Prostate gland (tissue), 2 donors: Measurements from ENCODE around the gene STARD5. TPM values are rescaled to one million over a fixed set of nuclear protein-coding genes. Genes with fewer than 3 reads are reported as not detected.
A peak's percentile ranks its signal among the peaks of the same experiment; 100 is the strongest.

ENCODE experiments used
- DNase-seq: peaks from one replicate; pipeline ENCODE4 v3.0.0-alpha.2; 2019; ENCODE audit warnings: low spot score
- H3K27ac ChIP-seq, 2 donors: fragments of 200-600 bp; sonication (generic); 2 replicates each; pipeline ENCODE4 v1.5.1; 2017 to 2019
- H3K27me3 ChIP-seq: fragments of 200-600 bp; sonication (generic); replicated peaks from 2 replicates; pipeline ENCODE4 v1.5.1; 2019; ENCODE audit not compliant: insufficient read depth
- H3K36me3 ChIP-seq, 2 donors: fragments of 200-600 bp; sonication (generic); 1 replicate in 1 of 2; 2 replicates in 1 of 2; pipeline versions ENCODE4 v1.5.1 to v1.8.1; 2017 to 2019
- H3K4me1 ChIP-seq: fragments of 200-600 bp; sonication (generic); replicated peaks from 2 replicates; pipeline ENCODE4 v1.5.1; 2019
- H3K4me3 ChIP-seq, 2 donors: fragments of 200-600 bp; sonication (generic); 2 replicates each; pipeline ENCODE4 v1.5.1; 2017 to 2019
- H3K9me3 ChIP-seq: fragments of 200-600 bp; sonication (generic); 2 replicates; pipeline ENCODE4 v1.5.1; 2017
- CTCF ChIP-seq, 4 experiments: fragments of 200-600 bp in 2 of 4; fragments of 450-650 bp in 2 of 4; sonication (generic) in 2 of 4; IDR thresholded peaks; 1 replicate in 3 of 4; 2 replicates in 1 of 4; pipeline ENCODE4 v1.5.1; 2016 to 2019; ENCODE audit warnings: antibody characterized with exemption in 4 of 4, mild to moderate bottlenecking in 2 of 4, moderate library complexity in 2 of 4
- POLR2A ChIP-seq: fragments of 450-650 bp; IDR thresholded peaks from one replicate; pipeline ENCODE4 v1.6.1; 2016; ENCODE audit warnings: antibody characterized with exemption, mild to moderate bottlenecking
- POLR2AphosphoS5 ChIP-seq: sonication (generic); formaldehyde crosslinking; IDR thresholded peaks from one replicate; pipeline ENCODE4 v1.6.1; 2017; ENCODE audit warnings: antibody characterized with exemption
- WGBS: methylation state at CpG from one replicate; pipeline ENCODE4 v1.1.5; 2018; 5-methylcytosine and 5-hydroxymethylcytosine counted together
- intact Hi-C: fragments of 100-400 bp; cut with DNase I; formaldehyde crosslinking; loops from one replicate; pipeline ENCODE4 v1.14.2; 2022
- total RNA-seq, 2 donors: library from RNA; depleted of rRNA; stranded (reverse); fragments of >200 nt; gene quantifications; one replicate each; pipeline ENCODE4 v1.1.0, GENCODE V29; 2016

STARD5 gene
- total RNA-seq, 2 donors from 2014 or later = 19.6 to 23.2 TPM

- peaks cover 3% of the 10 kb centered on the region for H3K4me1 ChIP-seq
- DNase-seq = peak; percentile 2
- no peaks in the 10 kb centered on the region for H3K36me3 ChIP-seq
- TF ChIP-seq POLR2AphosphoS5 (no peak), POLR2A (no peak), CTCF (IDR thresholded peaks at IDR 0.05) (no peak)
- WGBS = 90% methylated on average over 12 of the region's 12 CpGs
- H3K4me3 ChIP-seq = no peak overlapping the region
- H3K27ac ChIP-seq = no peak overlapping the region
- no peaks in the 10 kb centered on the region for H3K9me3 ChIP-seq
- no peaks in the 10 kb centered on the region for H3K27me3 ChIP-seq
- intact Hi-C loops = loop anchor here (10.0 kb wide), 1 partner anchor 63 kb away; no protein-coding TSS in a partner anchor
These were observed 51.9 kb downstream of the STARD5 start for GRCh38 chr15:81271761-81272644.

GRCh38 chr15:81270781-81271491 lies 53.0 kb downstream of the STARD5 start:
- no peak overlapping the region for H3K4me3 ChIP-seq
- no peak overlapping the region for H3K27ac ChIP-seq
- peaks cover under 1% of the 10 kb centered on the region for H3K4me1 ChIP-seq
- no peaks in the 10 kb centered on the region for H3K36me3 ChIP-seq
- no peaks in the 10 kb centered on the region for H3K27me3 ChIP-seq
- no peak for DNase-seq
- no peak for TF ChIP-seq POLR2A
- no peak for TF ChIP-seq CTCF (IDR thresholded peaks at IDR 0.05)
- TF ChIP-seq POLR2AphosphoS5 = no peak
- no peaks in the 10 kb centered on the region for H3K9me3 ChIP-seq
- intact Hi-C loops = loop anchor here (10.0 kb wide), 1 partner anchor 64 kb away; no protein-coding TSS in a partner anchor
- 83% methylated on average over 11 of the region's 11 CpGs for WGBS

- TF ChIP-seq CTCF (IDR thresholded peaks at IDR 0.05) (no peak), POLR2A (no peak), POLR2AphosphoS5 (no peak)
These were observed 53.8 kb downstream of the STARD5 start for GRCh38 chr15:81270188-81270587.

GRCh38 chr15:81268881-81269601 lies 54.9 kb downstream of the STARD5 start:
- no peak for DNase-seq
- WGBS = 93% methylated on average over 10 of the region's 10 CpGs

More at GRCh38 chr15:81270188-81270587, 53.8 kb downstream of the STARD5 start:
- intact Hi-C loops = loop anchor here (10.0 kb wide), 1 partner anchor 65 kb away; no protein-coding TSS in a partner anchor
- WGBS = 79% methylated on average over 3 of the region's 3 CpGs
- Histone ChIP-seq H3K27me3 (no peaks in the 10 kb centered on the region), H3K4me1 (no peaks in the 10 kb centered on the region), H3K27ac (no peak overlapping the region), H3K36me3 (no peaks in the 10 kb centered on the region), H3K9me3 (no peaks in the 10 kb centered on the region), H3K4me3 (no peak overlapping the region)
- no peak for DNase-seq

More at GRCh38 chr15:81268881-81269601, 54.9 kb downstream of the STARD5 start:
- Histone ChIP-seq H3K27ac (no peak overlapping the region), H3K4me3 (no peak overlapping the region), H3K27me3 (no peaks in the 10 kb centered on the region), H3K36me3 (no peaks in the 10 kb centered on the region), H3K4me1 (no peaks in the 10 kb centered on the region), H3K9me3 (no peaks in the 10 kb centered on the region)
- intact Hi-C loops = loop anchor here (5.0 kb wide), 1 partner anchor 292 kb away; no protein-coding TSS in a partner anchor
- TF ChIP-seq CTCF (IDR thresholded peaks at IDR 0.05) = no peak
- no peak for TF ChIP-seq POLR2A
- TF ChIP-seq POLR2AphosphoS5 = no peak
